Ovary (tissue), 9 donors: ENCODE data around the gene PACSIN2. TPM values are rescaled to one million over a fixed set of nuclear protein-coding genes. Genes with fewer than 3 reads are reported as not detected.

Experiments
- DNase-seq, 5 donors: peaks; one replicate each; pipeline ENCODE4 v3.0.0-alpha.2; 2019 to 2020
- H3K27ac ChIP-seq, 2 donors: fragments of 200-600 bp; one replicate each; pipeline versions ENCODE4 v1.5.1 to v1.8.0; 2019 to 2022
- H3K27me3 ChIP-seq: fragments of 200-600 bp; one replicate; pipeline ENCODE4 v1.8.0; 2022
- H3K36me3 ChIP-seq: fragments of 200-600 bp; sonication (generic); one replicate; pipeline ENCODE4 v1.5.1; 2019
- H3K4me1 ChIP-seq: one replicate; pipeline ENCODE4 v1.8.1; 2013; ENCODE audit warnings: mild to moderate bottlenecking, moderate library complexity; ENCODE audit not compliant: insufficient read depth
- H3K4me3 ChIP-seq: fragments of 200-600 bp; sonication (generic); one replicate; pipeline ENCODE4 v1.5.1; 2017
- H3K9me3 ChIP-seq, 2 donors: fragments of 200-600 bp in 1 of 2; sonication (generic) in 1 of 2; one replicate each; pipeline versions ENCODE4 v1.5.1 to v1.8.1; 2013 to 2019; ENCODE audit warnings: mild to moderate bottlenecking in 1 of 2, moderate library complexity in 1 of 2
- EP300 ChIP-seq: sonication (generic); formaldehyde crosslinking; IDR thresholded peaks from one replicate; pipeline ENCODE4 v1.6.1; 2017; ENCODE audit warnings: antibody characterized with exemption
- POLR2A ChIP-seq: fragments of 450-650 bp; IDR thresholded peaks from one replicate; pipeline ENCODE4 v1.6.1; 2017; ENCODE audit warnings: antibody characterized with exemption, mild to moderate bottlenecking, moderate library complexity
- WGBS, 3 donors: extraction: QIAGEN DNeasy Blood & Tissue Kit in 1 of 3; methylation state at CpG; one replicate each; pipeline versions ENCODE4 v1.1.5 to v1.1.7; 2013 to 2017; 5-methylcytosine and 5-hydroxymethylcytosine counted together
- intact Hi-C, 4 donors: fragments of 100-400 bp; cut with DNase I; formaldehyde crosslinking; loops; one replicate each; pipeline versions ENCODE4 v1.11.0 to v1.15.1; 2022 to 2023
- polyA plus RNA-seq, 2 donors: library from polyadenylated mRNA; stranded (reverse); fragments of 200-250 nt in 1 of 2; fragments of 350-450 nt in 1 of 2; fragmentation: Illumina TruSeq in 1 of 2; extraction: RNeasy Lipid Tissue Mini Kit (QIAGEN cat#74804) in 1 of 2; gene quantifications; one replicate each; pipeline ENCODE4 v1.2.3, GENCODE V29; 2013 to 2014
- total RNA-seq, 7 donors: library from RNA; depleted of rRNA in 2 of 7; stranded (reverse); fragments of >200 nt in 2 of 7; fragmentation: NEBNext Ultra II Directional in 3 of 7; extraction: Animal tissue kit (Norgen Biotek cat#: 25700) in 3 of 7; gene quantifications; one replicate each; pipeline versions ENCODE4 v1.1.0 to v1.2.4, GENCODE V29; 2016 to 2023
- TF ChIP-seq, protein P1 (sequence below), 3 donors: fragments of 450-650 bp in 2 of 3; fragments of 200-600 bp in 1 of 3; IDR thresholded peaks; one replicate each; pipeline versions ENCODE4 v1.5.1 to v1.8.0; 2016 to 2022; ENCODE audit warnings: antibody characterized with exemption in 3 of 3, mild to moderate bottlenecking in 1 of 3
- donor health status: DM: no; HTN: no; CAD: no; lungs with moderate emphysema.
- donor health status: DM: no; HTN: no; CAD: no.
- donor health status: Bipolar disorder and iron deficiency.
- donor health status: DM: yes; HTN: yes; CAD: no.
- donor health status: DM: no; HTN: no; CAD: no.
- donor health status: DM: yes; HTN: yes; CAD: no.

PACSIN2 gene
- total and polyA plus RNA-seq, 9 donors: 25.5 to 60.0 (median 48.0) TPM

DNA sequence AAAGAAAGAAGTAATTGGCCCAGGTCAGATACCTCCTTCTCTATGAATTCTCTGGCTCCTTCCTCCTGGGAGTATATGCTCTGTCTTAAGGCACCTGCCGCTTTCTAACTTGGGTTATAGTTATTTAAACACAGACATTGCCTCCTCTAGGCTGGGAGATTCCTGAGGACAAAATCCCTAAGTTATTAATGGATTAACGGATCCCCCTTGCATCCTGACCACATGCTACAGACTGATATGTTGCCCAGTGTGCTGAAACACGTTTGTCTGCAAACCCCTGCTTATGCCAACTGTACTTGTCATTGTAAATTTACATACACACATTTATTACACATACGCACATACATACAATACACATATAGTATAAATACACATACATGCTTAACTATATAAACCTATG lies 35.3 kb downstream of the PACSIN2 start:
- H3K27ac ChIP-seq: no peak overlapping the region
- H3K27me3 ChIP-seq: no peaks in the 10 kb centered on the region
- no peaks in the 10 kb centered on the region for H3K36me3 ChIP-seq
- intact Hi-C loops: no loop called here
- no peak for DNase-seq
- H3K4me1 ChIP-seq: peaks cover 8% of the 10 kb centered on the region
- H3K9me3 ChIP-seq: no peaks in the 10 kb centered on the region
- TF ChIP-seq EP300 (no peak), POLR2A (no peak)
- TF ChIP-seq, protein P1, sequence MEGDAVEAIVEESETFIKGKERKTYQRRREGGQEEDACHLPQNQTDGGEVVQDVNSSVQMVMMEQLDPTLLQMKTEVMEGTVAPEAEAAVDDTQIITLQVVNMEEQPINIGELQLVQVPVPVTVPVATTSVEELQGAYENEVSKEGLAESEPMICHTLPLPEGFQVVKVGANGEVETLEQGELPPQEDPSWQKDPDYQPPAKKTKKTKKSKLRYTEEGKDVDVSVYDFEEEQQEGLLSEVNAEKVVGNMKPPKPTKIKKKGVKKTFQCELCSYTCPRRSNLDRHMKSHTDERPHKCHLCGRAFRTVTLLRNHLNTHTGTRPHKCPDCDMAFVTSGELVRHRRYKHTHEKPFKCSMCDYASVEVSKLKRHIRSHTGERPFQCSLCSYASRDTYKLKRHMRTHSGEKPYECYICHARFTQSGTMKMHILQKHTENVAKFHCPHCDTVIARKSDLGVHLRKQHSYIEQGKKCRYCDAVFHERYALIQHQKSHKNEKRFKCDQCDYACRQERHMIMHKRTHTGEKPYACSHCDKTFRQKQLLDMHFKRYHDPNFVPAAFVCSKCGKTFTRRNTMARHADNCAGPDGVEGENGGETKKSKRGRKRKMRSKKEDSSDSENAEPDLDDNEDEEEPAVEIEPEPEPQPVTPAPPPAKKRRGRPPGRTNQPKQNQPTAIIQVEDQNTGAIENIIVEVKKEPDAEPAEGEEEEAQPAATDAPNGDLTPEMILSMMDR (IDR thresholded peaks at IDR 0.05): no peak
- WGBS, 3 donors: 79 to 85% (median 84%) methylated on average over 4 of the region's 4 CpGs
- H3K4me3 ChIP-seq: no peak overlapping the region

- Histone ChIP-seq H3K36me3 (no peaks in the 10 kb centered on the region), H3K27ac (no peak overlapping the region), H3K4me3 (no peak overlapping the region), H3K4me1 (peaks cover 10% of the 10 kb centered on the region), H3K9me3 (no peaks in the 10 kb centered on the region), H3K27me3 (no peaks in the 10 kb centered on the region)
- 35 to 53% (median 36%) methylated on average over 5 of the region's 5 CpGs for WGBS, 3 donors
- TF ChIP-seq, protein P1 (IDR thresholded peaks at IDR 0.05): no peak
- no peak for TF ChIP-seq POLR2A
- TF ChIP-seq EP300: no peak
- no peak for DNase-seq
- intact Hi-C loops: no loop called here
These were observed 36.4 kb downstream of the PACSIN2 start for GRCh38 chr22:42978453-42979103.

DNA sequence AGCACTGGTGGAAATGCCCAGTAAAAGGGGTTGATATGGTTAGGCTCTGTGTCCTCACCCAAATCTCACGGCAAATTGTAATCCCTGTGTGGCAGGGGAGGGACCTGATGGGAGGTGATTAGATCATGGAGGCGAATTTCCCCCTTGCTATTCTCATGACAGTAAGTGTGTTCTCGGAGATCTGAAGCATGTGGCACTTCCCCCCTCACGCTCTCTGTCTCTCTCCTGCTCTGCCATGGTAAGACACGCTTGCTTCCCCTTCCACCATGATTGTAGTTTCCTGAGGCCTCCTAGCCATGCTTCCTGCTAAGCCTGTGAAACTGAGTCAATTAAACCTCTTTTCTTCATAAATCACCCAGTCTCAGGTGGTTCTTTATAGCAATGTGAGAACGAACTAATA lies 37.4 kb downstream of the PACSIN2 start:
- intact Hi-C loops: no loop called here

DNA sequence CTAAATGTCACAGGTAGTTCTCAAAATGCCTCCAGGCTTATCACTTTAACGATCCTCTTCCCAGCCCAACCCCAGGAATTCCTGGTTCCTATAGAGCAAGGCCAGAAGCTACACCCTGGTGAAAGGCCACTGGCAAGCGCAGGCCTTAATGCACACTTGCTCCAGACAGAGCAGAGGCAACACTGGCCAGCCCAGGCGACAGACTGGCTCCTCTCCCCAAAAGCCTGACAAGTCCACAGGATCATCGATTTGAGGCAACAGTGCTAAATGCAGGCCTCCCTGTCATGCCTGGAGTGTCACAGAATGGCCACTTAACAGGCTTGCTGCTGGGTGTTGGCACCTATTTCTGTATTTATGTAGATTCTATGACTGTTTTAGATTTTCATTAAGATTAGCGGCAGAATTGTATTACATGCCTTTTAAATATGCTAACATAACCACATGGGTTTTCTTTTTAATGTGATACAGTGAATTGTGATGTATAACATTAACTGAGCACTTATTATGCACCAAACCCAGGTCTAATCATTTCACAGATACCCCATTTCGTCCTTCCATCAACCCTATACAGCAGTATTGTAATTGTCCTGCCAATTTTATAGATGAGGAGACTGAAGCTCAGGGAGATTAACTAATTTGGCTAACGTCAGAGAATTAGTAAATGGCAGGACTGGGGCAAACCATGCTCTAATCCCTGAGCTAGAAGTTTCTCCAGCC lies 38.6 kb downstream of the PACSIN2 start:
- TF ChIP-seq EP300 (no peak), POLR2A (no peak)
- TF ChIP-seq, protein P1 (IDR thresholded peaks at IDR 0.05): no peak
- Histone ChIP-seq H3K27me3 (no peaks in the 10 kb centered on the region), H3K9me3 (no peaks in the 10 kb centered on the region), H3K27ac (no peak overlapping the region), H3K36me3 (no peaks in the 10 kb centered on the region), H3K4me1 (peaks cover 12% of the 10 kb centered on the region), H3K4me3 (no peak overlapping the region)
- DNase-seq: no peak
- intact Hi-C loops: no loop called here
- 68 to 85% (median 73%) methylated on average over 7 of the region's 7 CpGs for WGBS, 3 donors

More for the DNA sequence above, 37.4 kb downstream of the PACSIN2 start:
- Histone ChIP-seq H3K9me3 (no peaks in the 10 kb centered on the region), H3K4me3 (no peak overlapping the region), H3K27ac (no peak overlapping the region), H3K4me1 (peaks cover 12% of the 10 kb centered on the region), H3K27me3 (no peaks in the 10 kb centered on the region), H3K36me3 (no peaks in the 10 kb centered on the region)
- 92 to 97% (median 94%) methylated on average over 6 of the region's 6 CpGs for WGBS, 3 donors
- TF ChIP-seq, protein P1 (IDR thresholded peaks at IDR 0.05): no peak
- TF ChIP-seq EP300 (no peak), POLR2A (no peak)
- DNase-seq: no peak
